HepG2 (cell line): Measurements from ENCODE around the gene OFD1.

ENCODE experiments used
- AGO1 ChIP-seq: fragments of 200-400 bp; formaldehyde crosslinking; IDR thresholded peaks from 2 replicates; pipeline ENCODE4 v1.6.1; 2017; ENCODE audit warnings: mild to moderate bottlenecking, low read depth, low read length, moderate library complexity; ENCODE audit not compliant: poor library complexity, severe bottlenecking
- HDAC2 ChIP-seq: sonication (generic); formaldehyde crosslinking; IDR thresholded peaks from 2 replicates; pipeline ENCODE4 v1.4.0; 2020; ENCODE audit warnings: missing genetic modification reagents
- JUN ChIP-seq: sonication (generic); formaldehyde crosslinking; IDR thresholded peaks from 2 replicates; pipeline ENCODE4 v1.4.0; 2020; ENCODE audit warnings: mild to moderate bottlenecking, missing genetic modification reagents
- MEIS1 ChIP-seq: sonication (generic); formaldehyde crosslinking; IDR thresholded peaks from 2 replicates; pipeline ENCODE4 v1.9.0; 2021; ENCODE audit warnings: mild to moderate bottlenecking, missing genetic modification reagents, moderate library complexity, borderline replicate concordance
- POLR2A ChIP-seq, 2 experiments: IDR thresholded peaks; 2 replicates each; pipeline ENCODE4 v1.6.1; 2011; ENCODE audit warnings: low read depth in 2 of 2, low read length in 2 of 2, mild to moderate bottlenecking in 1 of 2, moderate library complexity in 1 of 2; ENCODE audit not compliant: insufficient read depth in 1 of 2
- TF ChIP-seq, protein P1 (sequence below), 2 experiments: fragments of 450-650 bp in 1 of 2; sonication (generic) in 1 of 2; formaldehyde crosslinking; IDR thresholded peaks; 2 replicates each; pipeline versions ENCODE4 v1.5.0 to v1.8.0; 2020 to 2022; ENCODE audit warnings: mild to moderate bottlenecking in 1 of 2, missing genetic modification reagents in 1 of 2
- TF ChIP-seq, protein P2 (sequence below), 2 experiments: IDR thresholded peaks; 2 replicates each; pipeline ENCODE4 v1.6.1; 2011 to 2012; ENCODE audit warnings: low read length in 2 of 2, borderline replicate concordance in 1 of 2, low read depth in 1 of 2, mild to moderate bottlenecking in 1 of 2, moderate library complexity in 1 of 2
- TF ChIP-seq, protein P3 (sequence below): IDR thresholded peaks from 2 replicates; pipeline ENCODE4 v1.6.1; 2016; ENCODE audit warnings: missing compliant biosample characterization, missing genetic modification reagents, borderline replicate concordance
- TF ChIP-seq, protein P4 (sequence below): sonication (generic); formaldehyde crosslinking; IDR thresholded peaks from 2 replicates; pipeline ENCODE4 v1.9.0; 2021; ENCODE audit warnings: missing genetic modification reagents, borderline replicate concordance

DNA sequence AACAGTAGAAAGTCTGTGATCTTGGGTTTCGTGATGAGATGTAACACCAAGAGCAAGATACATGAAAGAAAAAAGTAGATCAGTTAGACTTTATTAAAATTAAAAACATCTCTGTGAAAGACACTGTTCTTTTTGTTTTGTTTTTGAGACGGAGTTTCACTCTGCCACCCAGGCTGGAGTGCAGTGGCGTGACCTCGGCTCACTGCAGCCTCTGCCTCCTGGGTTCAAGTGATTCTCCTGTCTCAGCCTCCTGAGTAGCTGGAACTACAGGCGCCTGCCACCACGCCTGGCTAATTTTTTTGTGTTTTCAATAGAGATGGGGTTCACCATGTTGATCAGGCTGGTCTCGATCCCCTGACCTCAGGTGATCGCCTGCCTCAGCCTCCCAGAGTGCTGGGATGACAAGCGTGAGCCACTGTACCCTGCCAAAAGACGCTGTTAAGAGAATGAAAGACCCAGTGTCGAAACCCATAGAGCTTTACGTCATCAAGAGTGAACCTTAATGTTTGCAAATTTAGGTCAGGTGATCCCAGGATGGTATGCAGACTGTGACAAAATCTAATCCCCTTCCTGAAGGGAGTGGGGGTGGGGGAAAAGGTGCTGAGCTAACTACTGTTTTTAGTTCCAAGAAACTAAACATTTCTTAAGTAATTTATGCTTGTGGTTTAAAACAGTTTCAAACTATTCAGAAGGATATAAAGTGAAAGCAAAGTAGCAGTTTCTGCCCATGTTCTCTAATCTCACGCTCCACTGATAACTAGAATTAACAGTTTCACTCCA lies 8.0 kb downstream of the OFD1 start:
- TF ChIP-seq, protein P1, sequence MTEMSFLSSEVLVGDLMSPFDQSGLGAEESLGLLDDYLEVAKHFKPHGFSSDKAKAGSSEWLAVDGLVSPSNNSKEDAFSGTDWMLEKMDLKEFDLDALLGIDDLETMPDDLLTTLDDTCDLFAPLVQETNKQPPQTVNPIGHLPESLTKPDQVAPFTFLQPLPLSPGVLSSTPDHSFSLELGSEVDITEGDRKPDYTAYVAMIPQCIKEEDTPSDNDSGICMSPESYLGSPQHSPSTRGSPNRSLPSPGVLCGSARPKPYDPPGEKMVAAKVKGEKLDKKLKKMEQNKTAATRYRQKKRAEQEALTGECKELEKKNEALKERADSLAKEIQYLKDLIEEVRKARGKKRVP (CRISPR knock-in tag; IDR thresholded peaks at IDR 0.05) = no peak
- TF ChIP-seq MEIS1 (CRISPR knock-in tag) (no peak), POLR2A (IDR thresholded peaks at IDR 0.05; ENCODE audit: insufficient read depth in 1 of 2, low read depth in 2 of 2, low read length in 2 of 2) (no peak), AGO1 (no peak), JUN (CRISPR knock-in tag) (no peak), HDAC2 (CRISPR knock-in tag) (no peak)
- TF ChIP-seq, protein P2, sequence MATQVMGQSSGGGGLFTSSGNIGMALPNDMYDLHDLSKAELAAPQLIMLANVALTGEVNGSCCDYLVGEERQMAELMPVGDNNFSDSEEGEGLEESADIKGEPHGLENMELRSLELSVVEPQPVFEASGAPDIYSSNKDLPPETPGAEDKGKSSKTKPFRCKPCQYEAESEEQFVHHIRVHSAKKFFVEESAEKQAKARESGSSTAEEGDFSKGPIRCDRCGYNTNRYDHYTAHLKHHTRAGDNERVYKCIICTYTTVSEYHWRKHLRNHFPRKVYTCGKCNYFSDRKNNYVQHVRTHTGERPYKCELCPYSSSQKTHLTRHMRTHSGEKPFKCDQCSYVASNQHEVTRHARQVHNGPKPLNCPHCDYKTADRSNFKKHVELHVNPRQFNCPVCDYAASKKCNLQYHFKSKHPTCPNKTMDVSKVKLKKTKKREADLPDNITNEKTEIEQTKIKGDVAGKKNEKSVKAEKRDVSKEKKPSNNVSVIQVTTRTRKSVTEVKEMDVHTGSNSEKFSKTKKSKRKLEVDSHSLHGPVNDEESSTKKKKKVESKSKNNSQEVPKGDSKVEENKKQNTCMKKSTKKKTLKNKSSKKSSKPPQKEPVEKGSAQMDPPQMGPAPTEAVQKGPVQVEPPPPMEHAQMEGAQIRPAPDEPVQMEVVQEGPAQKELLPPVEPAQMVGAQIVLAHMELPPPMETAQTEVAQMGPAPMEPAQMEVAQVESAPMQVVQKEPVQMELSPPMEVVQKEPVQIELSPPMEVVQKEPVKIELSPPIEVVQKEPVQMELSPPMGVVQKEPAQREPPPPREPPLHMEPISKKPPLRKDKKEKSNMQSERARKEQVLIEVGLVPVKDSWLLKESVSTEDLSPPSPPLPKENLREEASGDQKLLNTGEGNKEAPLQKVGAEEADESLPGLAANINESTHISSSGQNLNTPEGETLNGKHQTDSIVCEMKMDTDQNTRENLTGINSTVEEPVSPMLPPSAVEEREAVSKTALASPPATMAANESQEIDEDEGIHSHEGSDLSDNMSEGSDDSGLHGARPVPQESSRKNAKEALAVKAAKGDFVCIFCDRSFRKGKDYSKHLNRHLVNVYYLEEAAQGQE (IDR thresholded peaks at IDR 0.05; ENCODE audit: borderline replicate concordance in 1 of 2, low read depth in 1 of 2, low read length in 2 of 2) = no peak
- TF ChIP-seq, protein P3, sequence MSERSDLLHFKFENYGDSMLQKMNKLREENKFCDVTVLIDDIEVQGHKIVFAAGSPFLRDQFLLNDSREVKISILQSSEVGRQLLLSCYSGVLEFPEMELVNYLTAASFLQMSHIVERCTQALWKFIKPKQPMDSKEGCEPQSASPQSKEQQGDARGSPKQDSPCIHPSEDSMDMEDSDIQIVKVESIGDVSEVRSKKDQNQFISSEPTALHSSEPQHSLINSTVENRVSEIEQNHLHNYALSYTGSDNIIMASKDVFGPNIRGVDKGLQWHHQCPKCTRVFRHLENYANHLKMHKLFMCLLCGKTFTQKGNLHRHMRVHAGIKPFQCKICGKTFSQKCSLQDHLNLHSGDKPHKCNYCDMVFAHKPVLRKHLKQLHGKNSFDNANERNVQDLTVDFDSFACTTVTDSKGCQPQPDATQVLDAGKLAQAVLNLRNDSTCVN (CRISPR knock-in tag) = no peak
- TF ChIP-seq, protein P4, sequence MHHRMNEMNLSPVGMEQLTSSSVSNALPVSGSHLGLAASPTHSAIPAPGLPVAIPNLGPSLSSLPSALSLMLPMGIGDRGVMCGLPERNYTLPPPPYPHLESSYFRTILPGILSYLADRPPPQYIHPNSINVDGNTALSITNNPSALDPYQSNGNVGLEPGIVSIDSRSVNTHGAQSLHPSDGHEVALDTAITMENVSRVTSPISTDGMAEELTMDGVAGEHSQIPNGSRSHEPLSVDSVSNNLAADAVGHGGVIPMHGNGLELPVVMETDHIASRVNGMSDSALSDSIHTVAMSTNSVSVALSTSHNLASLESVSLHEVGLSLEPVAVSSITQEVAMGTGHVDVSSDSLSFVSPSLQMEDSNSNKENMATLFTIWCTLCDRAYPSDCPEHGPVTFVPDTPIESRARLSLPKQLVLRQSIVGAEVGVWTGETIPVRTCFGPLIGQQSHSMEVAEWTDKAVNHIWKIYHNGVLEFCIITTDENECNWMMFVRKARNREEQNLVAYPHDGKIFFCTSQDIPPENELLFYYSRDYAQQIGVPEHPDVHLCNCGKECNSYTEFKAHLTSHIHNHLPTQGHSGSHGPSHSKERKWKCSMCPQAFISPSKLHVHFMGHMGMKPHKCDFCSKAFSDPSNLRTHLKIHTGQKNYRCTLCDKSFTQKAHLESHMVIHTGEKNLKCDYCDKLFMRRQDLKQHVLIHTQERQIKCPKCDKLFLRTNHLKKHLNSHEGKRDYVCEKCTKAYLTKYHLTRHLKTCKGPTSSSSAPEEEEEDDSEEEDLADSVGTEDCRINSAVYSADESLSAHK (CRISPR knock-in tag) = no peak
